ENCODE measurements around the gene MBD4. TPM values are rescaled to one million over a fixed set of nuclear protein-coding genes. Genes with fewer than 3 reads are reported as not detected.

Gene MBD4
- total RNA-seq, 1 donor from 2014 or later, result 38.8 TPM

DNA sequence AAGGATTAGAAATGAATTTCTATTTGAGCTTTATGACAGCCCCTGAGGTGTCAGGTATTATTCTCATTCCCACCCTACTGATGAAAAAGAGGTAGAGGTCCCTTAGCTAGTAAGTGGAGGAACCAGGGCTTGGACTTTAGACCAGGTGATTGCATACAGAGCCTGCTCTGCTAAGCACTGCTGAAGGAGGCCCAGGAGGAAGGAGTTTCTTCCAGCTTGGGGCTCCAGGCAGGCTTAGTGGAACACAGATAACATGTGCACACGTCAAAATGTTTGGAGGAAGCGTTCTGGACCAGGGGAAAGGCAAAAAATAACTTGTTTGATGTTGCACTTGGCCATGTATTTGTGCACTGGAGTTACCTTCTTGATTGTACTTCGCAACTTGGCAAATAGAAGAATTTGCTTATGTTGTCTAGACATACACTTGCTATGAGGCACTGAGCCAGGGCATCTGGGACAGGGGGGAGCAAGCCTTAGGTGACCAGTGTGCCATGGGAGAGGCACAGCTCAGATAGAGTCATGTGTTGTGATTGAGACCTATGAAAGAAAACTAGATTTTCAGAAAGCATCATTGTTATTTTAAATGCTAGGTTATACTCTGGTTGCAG lies 22.7 kb upstream of the MBD4 start:
- Histone ChIP-seq H3K9me3 (no peaks in the 10 kb centered on the region), H3K27me3 (ENCODE audit: low read depth) (no peaks in the 10 kb centered on the region), H3K36me3 (peaks cover 30% of the 10 kb centered on the region), H3K4me3 (no peak overlapping the region), H3K4me1 (no peaks in the 10 kb centered on the region), H3K27ac (no peak overlapping the region)
- DNase-seq (no peak), ATAC-seq (no peak)
- TF ChIP-seq, protein P1, sequence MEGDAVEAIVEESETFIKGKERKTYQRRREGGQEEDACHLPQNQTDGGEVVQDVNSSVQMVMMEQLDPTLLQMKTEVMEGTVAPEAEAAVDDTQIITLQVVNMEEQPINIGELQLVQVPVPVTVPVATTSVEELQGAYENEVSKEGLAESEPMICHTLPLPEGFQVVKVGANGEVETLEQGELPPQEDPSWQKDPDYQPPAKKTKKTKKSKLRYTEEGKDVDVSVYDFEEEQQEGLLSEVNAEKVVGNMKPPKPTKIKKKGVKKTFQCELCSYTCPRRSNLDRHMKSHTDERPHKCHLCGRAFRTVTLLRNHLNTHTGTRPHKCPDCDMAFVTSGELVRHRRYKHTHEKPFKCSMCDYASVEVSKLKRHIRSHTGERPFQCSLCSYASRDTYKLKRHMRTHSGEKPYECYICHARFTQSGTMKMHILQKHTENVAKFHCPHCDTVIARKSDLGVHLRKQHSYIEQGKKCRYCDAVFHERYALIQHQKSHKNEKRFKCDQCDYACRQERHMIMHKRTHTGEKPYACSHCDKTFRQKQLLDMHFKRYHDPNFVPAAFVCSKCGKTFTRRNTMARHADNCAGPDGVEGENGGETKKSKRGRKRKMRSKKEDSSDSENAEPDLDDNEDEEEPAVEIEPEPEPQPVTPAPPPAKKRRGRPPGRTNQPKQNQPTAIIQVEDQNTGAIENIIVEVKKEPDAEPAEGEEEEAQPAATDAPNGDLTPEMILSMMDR (IDR thresholded peaks at IDR 0.05), result no peak
- intact Hi-C loops (cut with DNase I), result no loop called here

DNA sequence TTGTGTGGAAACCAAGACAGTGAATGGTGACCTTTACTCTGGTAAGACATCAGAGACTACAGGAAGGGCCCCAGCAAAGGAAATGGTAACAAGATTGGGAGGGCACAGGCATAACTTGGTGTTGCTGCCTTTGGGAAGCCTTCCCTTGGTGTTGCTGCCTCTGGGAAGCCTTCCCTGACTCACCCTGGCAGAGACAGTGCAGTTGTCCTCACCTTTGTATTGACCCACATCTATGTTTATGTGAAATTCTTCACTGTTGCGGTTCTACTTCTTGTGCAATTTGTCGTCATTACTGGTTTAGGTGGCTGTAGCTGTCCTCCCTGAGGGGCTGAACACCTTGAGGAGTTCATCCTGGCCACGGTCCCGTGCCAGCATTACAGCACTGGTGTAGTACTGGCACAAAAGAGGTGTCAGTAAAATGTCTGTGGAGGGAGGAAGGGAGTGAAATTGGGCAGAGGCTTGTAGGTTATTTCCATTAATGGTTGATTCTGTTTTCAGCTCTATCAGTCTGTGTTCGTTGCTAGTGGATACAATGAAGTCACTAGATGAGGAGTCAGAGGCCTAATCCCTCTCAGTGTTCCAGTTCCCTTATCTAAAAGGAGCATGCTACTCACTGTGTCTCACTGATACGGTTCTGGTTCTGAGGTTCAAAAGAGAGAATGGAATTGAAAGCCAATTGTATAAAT lies 21.9 kb upstream of the MBD4 start:
- TF ChIP-seq, protein P1 (IDR thresholded peaks at IDR 0.05), result no peak
- DNase-seq, result no peak
- Histone ChIP-seq H3K4me1 (no peaks in the 10 kb centered on the region), H3K27ac (no peak overlapping the region), H3K4me3 (no peak overlapping the region), H3K36me3 (peaks cover 26% of the 10 kb centered on the region), H3K27me3 (ENCODE audit: low read depth) (no peaks in the 10 kb centered on the region), H3K9me3 (no peaks in the 10 kb centered on the region)
- intact Hi-C loops (cut with DNase I), result no loop called here
- no peak for ATAC-seq

DNA sequence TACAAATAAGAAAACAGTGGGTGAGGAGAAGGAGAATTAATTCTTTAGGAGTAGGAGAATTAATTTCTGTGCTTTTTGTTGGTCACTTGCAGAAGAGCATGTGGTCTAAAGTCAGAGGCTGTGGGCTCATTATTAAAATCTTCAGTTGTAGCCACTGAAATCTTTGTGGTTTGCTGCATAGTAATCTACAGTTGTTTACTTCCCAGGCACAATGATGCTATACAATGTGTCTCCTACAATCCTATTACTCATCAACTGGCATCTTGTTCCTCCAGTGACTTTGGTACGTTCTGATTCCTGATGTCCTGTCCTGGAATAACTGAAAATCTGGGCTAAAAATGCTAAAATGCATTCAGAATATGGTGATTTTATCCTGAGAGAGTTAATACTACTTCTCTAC lies 21.3 kb upstream of the MBD4 start:
- no peak for ATAC-seq
- Histone ChIP-seq H3K27ac (no peak overlapping the region), H3K9me3 (no peaks in the 10 kb centered on the region), H3K36me3 (peaks cover 26% of the 10 kb centered on the region), H3K27me3 (ENCODE audit: low read depth) (no peaks in the 10 kb centered on the region), H3K4me3 (no peak overlapping the region), H3K4me1 (no peaks in the 10 kb centered on the region)
- TF ChIP-seq, protein P1 (IDR thresholded peaks at IDR 0.05), result no peak
- intact Hi-C loops (cut with DNase I), result no loop called here
- no peak for DNase-seq

DNA sequence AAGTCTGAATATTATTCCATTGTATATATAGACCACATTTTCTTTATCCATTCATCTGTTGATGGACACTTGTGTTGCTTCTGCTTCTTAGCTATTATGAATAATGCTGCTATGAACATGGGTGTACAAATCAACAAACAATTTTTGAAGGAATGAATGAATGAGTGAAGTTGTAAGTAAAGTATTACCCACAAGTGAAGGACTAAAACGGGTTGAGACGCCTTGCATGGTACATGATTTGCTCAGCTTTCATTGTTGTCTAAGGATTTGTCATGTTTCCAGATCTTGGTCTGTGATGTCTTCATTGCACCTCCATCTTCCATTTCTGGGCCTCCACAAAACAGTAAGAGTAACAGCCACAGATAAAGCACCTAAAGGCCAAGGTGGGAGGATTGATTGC lies 20.8 kb upstream of the MBD4 start:
- H3K36me3 ChIP-seq, result peaks cover 26% of the 10 kb centered on the region
- TF ChIP-seq, protein P1 (IDR thresholded peaks at IDR 0.05), result no peak

DNA sequence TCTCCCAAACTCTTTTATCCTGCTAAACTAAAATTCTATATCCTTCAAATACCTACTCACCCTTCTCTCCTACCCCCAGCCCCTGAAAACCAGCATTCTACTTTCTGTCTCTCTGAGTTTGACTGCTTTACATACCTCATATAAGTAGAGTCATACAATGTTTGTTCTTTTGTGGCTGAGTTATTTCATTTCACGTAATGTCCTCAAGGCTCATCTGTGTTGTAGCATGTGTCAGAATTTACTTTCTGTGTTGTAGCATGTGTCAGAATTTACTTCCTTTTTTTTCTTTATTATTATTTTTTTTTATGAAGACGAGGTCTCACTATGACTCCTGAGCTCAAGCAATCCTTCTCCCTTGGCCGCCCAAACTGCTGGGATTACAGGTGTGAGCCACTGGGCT lies 20.4 kb upstream of the MBD4 start:
- intact Hi-C loops (cut with DNase I), result no loop called here
- H3K4me3 ChIP-seq, result no peak overlapping the region
- no peaks in the 10 kb centered on the region for H3K4me1 ChIP-seq
- TF ChIP-seq, protein P1 (IDR thresholded peaks at IDR 0.05), result no peak
- H3K9me3 ChIP-seq, result no peaks in the 10 kb centered on the region
- no peak overlapping the region for H3K27ac ChIP-seq
- DNase-seq (no peak), ATAC-seq (no peak)
- H3K36me3 ChIP-seq, result peaks cover 30% of the 10 kb centered on the region
- H3K27me3 ChIP-seq (ENCODE audit: low read depth), result no peaks in the 10 kb centered on the region

More for the DNA sequence above, 20.8 kb upstream of the MBD4 start:
- Histone ChIP-seq H3K27ac (no peak overlapping the region), H3K9me3 (no peaks in the 10 kb centered on the region), H3K4me1 (no peaks in the 10 kb centered on the region), H3K4me3 (no peak overlapping the region), H3K27me3 (ENCODE audit: low read depth) (no peaks in the 10 kb centered on the region)
- no peak for DNase-seq
- intact Hi-C loops (cut with DNase I), result no loop called here
- no peak for ATAC-seq
